Measurements from ENCODE around the gene CEP192. TPM values are rescaled to one million over a fixed set of nuclear protein-coding genes. Genes with fewer than 3 reads are reported as not detected.

The CEP192 gene
- polyA plus RNA-seq, 1 of the 3 experiments (the other 2 are of a cell fraction) = 9.4 TPM

DNA sequence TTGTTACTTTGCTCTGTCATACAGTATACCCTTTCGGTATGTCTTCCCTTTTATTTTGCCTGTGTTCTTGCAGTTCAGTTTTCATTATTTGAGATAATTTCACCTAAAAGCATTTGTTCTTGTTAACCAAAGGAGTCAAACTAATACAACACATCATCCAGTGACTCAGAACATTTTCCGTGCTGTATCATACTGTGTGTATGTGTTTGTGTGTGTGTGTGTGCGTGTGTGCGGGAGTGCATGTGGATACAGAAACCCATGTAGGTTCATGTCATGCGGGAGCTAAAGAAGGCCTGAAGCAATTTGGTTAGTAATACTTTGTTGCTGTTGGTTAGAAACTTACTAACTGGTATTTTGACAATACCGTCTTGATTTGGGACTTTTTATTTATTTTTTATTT lies 60.0 kb downstream of the CEP192 start (continued):
- TF ChIP-seq POLR2AphosphoS5 (IDR thresholded peaks at IDR 0.05; ENCODE audit: low read depth, low read length) (no peak), SIN3A (IDR thresholded peaks at IDR 0.05; ENCODE audit: borderline replicate concordance, low read depth, low read length) (no peak), MAX (IDR thresholded peaks at IDR 0.05; ENCODE audit: low read depth) (no peak), FOXM1 (IDR thresholded peaks at IDR 0.05; ENCODE audit: low read depth) (no peak), EP300 (IDR thresholded peaks at IDR 0.05; ENCODE audit: borderline replicate concordance in 1 of 2, low read depth in 1 of 2, low read length in 1 of 2) (no peak)
- TF ChIP-seq, protein P1, sequence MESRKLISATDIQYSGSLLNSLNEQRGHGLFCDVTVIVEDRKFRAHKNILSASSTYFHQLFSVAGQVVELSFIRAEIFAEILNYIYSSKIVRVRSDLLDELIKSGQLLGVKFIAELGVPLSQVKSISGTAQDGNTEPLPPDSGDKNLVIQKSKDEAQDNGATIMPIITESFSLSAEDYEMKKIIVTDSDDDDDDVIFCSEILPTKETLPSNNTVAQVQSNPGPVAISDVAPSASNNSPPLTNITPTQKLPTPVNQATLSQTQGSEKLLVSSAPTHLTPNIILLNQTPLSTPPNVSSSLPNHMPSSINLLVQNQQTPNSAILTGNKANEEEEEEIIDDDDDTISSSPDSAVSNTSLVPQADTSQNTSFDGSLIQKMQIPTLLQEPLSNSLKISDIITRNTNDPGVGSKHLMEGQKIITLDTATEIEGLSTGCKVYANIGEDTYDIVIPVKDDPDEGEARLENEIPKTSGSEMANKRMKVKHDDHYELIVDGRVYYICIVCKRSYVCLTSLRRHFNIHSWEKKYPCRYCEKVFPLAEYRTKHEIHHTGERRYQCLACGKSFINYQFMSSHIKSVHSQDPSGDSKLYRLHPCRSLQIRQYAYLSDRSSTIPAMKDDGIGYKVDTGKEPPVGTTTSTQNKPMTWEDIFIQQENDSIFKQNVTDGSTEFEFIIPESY (IDR thresholded peaks at IDR 0.05; ENCODE audit: borderline replicate concordance, low read depth) = no peak

DNA sequence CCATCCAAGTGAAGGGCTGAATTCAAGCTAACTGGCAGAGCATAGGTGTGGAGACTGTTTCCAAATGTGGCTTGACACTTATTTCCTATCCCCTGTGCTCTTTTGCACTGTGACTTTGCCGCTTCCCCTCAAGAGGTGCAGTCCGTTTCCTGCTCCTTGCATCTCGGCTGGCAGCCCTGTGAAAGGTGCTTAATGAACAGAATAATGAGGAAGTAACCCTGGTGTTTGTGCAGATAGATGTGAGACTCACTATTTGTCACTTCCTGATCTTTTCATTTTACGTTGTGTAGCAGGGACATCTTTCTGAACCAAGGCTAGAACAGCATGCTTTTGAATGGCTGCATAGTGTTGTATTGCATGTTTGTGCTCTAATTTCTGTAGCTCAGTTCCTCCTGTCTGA lies 60.8 kb downstream of the CEP192 start:
- Histone ChIP-seq H3F3A (replicated peaks; ENCODE audit: insufficient read depth) (no peaks in the 10 kb centered on the region), H3K4me1 (ENCODE audit: control insufficient read depth in 1 of 2, insufficient read depth in 2 of 2, low read depth in 1 of 2, low read length in 1 of 2) (no peaks in the 10 kb centered on the region), H3K27me3 (ENCODE audit: insufficient read depth) (no peaks in the 10 kb centered on the region), H3K4me3 (ENCODE audit: low read depth in 2 of 2, low read length in 1 of 2) (no peak overlapping the region), H2AFZ (ENCODE audit: low read depth) (no peak overlapping the region), H3K36me3 (replicated peaks in 1 of 2; ENCODE audit: control insufficient read depth in 1 of 2, insufficient read depth in 2 of 2, low read length in 1 of 2) (peaks cover 59 to 66% of the 10 kb centered on the region in 2 experiments), H3K9me2 (no peaks in the 10 kb centered on the region), H4K20me1 (ENCODE audit: insufficient read depth) (no peaks in the 10 kb centered on the region), H3K4me2 (no peak overlapping the region), H3K79me2 (ENCODE audit: insufficient read depth) (no peaks in the 10 kb centered on the region), H3K9ac (no peak overlapping the region), H3K9me3 (no peaks in the 10 kb centered on the region), H3K27ac (ENCODE audit: low read depth in 2 of 2, low read length in 1 of 2) (no peak overlapping the region)
- ChIA-PET CTCF (interaction anchor here (0.7 to 1.2 kb wide), 2 partner anchors 61 to 757 kb away, joined by 3 read pairs; no protein-coding TSS in a partner anchor), POLR2A (no interaction called here)
- no peak for DNase-seq
- 94% methylated on average over 4 of the region's 4 CpGs for WGBS (ENCODE audit: low lambda C conversion rate)
- TF ChIP-seq SMC3 (IDR thresholded peaks at IDR 0.05; ENCODE audit: low read depth, low read length) (no peak), MXI1 (IDR thresholded peaks at IDR 0.05; ENCODE audit: low read depth, low read length) (no peak), PBX3 (IDR thresholded peaks at IDR 0.05) (no peak), RCOR1 (IDR thresholded peaks at IDR 0.05; ENCODE audit: low read length) (no peak), JUND (IDR thresholded peaks at IDR 0.05) (no peak)

DNA sequence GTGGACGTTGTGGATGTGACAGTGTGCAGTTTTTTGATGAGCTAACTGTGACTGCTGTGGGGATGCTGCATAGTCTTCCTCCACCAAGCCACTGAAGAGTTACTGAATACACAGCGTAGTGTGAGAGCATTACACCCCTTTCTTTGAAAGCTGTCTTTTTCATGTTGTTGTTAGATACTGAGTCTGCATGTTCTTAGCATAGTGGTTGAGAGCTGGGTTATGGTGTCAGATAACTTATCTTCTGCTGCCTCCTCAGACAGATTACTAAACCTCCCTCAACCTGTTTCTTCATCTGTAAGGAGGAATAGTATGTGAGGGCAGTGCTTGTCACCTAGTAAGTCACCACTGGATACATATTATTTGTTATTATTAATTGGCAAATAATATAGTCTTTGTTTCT lies 63.2 kb downstream of the CEP192 start:
- Histone ChIP-seq H3K4me2 (no peak overlapping the region), H3K27me3 (ENCODE audit: insufficient read depth) (no peaks in the 10 kb centered on the region), H3F3A (replicated peaks; ENCODE audit: insufficient read depth) (no peaks in the 10 kb centered on the region), H3K4me3 (ENCODE audit: low read depth in 2 of 2, low read length in 1 of 2) (no peak overlapping the region), H3K27ac (ENCODE audit: low read depth in 2 of 2, low read length in 1 of 2) (no peak overlapping the region), H3K79me2 (ENCODE audit: insufficient read depth) (no peaks in the 10 kb centered on the region), H2AFZ (ENCODE audit: low read depth) (no peak overlapping the region), H3K9ac (no peak overlapping the region), H4K20me1 (ENCODE audit: insufficient read depth) (no peaks in the 10 kb centered on the region), H3K36me3 (replicated peaks in 1 of 2; ENCODE audit: control insufficient read depth in 1 of 2, insufficient read depth in 2 of 2, low read length in 1 of 2) (peaks cover 51 to 61% of the 10 kb centered on the region in 2 experiments), H3K9me2 (no peaks in the 10 kb centered on the region), H3K9me3 (no peaks in the 10 kb centered on the region), H3K4me1 (ENCODE audit: control insufficient read depth in 1 of 2, insufficient read depth in 2 of 2, low read depth in 1 of 2, low read length in 1 of 2) (no peaks in the 10 kb centered on the region)
- 95% methylated on average over 2 of the region's 2 CpGs for WGBS (ENCODE audit: low lambda C conversion rate)
- ChIA-PET POLR2A (no interaction called here), CTCF (interaction anchor here (0.6 kb wide), 1 partner anchor 19 kb away, joined by 3 read pairs; no protein-coding TSS in a partner anchor)
- DNase-seq = no peak
- TF ChIP-seq, protein P2, sequence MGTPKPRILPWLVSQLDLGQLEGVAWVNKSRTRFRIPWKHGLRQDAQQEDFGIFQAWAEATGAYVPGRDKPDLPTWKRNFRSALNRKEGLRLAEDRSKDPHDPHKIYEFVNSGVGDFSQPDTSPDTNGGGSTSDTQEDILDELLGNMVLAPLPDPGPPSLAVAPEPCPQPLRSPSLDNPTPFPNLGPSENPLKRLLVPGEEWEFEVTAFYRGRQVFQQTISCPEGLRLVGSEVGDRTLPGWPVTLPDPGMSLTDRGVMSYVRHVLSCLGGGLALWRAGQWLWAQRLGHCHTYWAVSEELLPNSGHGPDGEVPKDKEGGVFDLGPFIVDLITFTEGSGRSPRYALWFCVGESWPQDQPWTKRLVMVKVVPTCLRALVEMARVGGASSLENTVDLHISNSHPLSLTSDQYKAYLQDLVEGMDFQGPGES (IDR thresholded peaks at IDR 0.05; ENCODE audit: low read depth, low read length) = no peak
- TF ChIP-seq FOSL2 (IDR thresholded peaks at IDR 0.05; ENCODE audit: borderline replicate concordance, low read depth) (no peak), MXI1 (IDR thresholded peaks at IDR 0.05; ENCODE audit: low read depth, low read length) (no peak), CTCF (IDR thresholded peaks at IDR 0.05) (no peak), JUND (IDR thresholded peaks at IDR 0.05) (no peak), GABPA (IDR thresholded peaks at IDR 0.05; ENCODE audit: low read depth) (no peak), PBX3 (IDR thresholded peaks at IDR 0.05) (no peak), SIN3A (IDR thresholded peaks at IDR 0.05; ENCODE audit: borderline replicate concordance, low read depth, low read length) (no peak), USF2 (IDR thresholded peaks at IDR 0.05; ENCODE audit: borderline replicate concordance, low read depth, low read length) (no peak), GATA2 (CRISPR knock-in tag; IDR thresholded peaks at IDR 0.05) (no peak)

All from SK-N-SH (cell line).